PC-9 (cell line): ENCODE measurements around the gene SLC5A9. TPM values are rescaled to one million over a fixed set of nuclear protein-coding genes. Genes with fewer than 3 reads are reported as not detected.

Experiments used
- BruUV-seq: library from RNA; stranded (reverse); fragments of 400-500 nt; replicated peaks from 2 replicates; lab custom pipeline; 2021; lab: Mats Ljungman, UMichigan
- CTCF ChIA-PET: fragments of 300-600 bp; sonication (Branson Sonifier 250); formaldehyde crosslinking; loops from one replicate; lab custom pipeline; 2022; ENCODE audit warnings: antibody characterized with exemption; lab: Charles Lee
- POLR2A ChIA-PET: fragments of 300-600 bp; sonication (Branson Sonifier 250); formaldehyde crosslinking; loops from one replicate; lab custom pipeline; 2022; ENCODE audit warnings: antibody characterized with exemption; ENCODE audit not compliant: unreplicated experiment; lab: Charles Lee
- DNase-seq, 2 experiments: peaks; one replicate each; pipeline versions ENCODE4 v3.0.0 to v3.0.0-alpha.2; 2015 to 2022; ENCODE audit warnings: mixed read lengths in 1 of 2
- H2AFZ ChIP-seq: fragments of 200-600 bp; sonication (generic); 2 replicates; pipeline ENCODE4 v1.8.1; 2017; ENCODE audit warnings: antibody characterized with exemption
- H3F3A ChIP-seq: fragments of 200-600 bp; sonication (generic); 2 replicates; pipeline ENCODE4 v1.8.1; 2017; ENCODE audit warnings: antibody characterized with exemption, mild to moderate bottlenecking, low read depth; ENCODE audit not compliant: insufficient read depth
- H3K27ac ChIP-seq: fragments of 200-600 bp; sonication (generic); 2 replicates; pipeline ENCODE4 v1.6.1; 2016; ENCODE audit warnings: mixed run types
- H3K27me3 ChIP-seq: fragments of 200-600 bp; sonication (generic); 2 replicates; pipeline ENCODE4 v1.6.1; 2016; ENCODE audit warnings: low read depth, mixed run types; ENCODE audit not compliant: insufficient read depth
- H3K36me3 ChIP-seq: fragments of 200-600 bp; sonication (generic); 2 replicates; pipeline ENCODE4 v1.6.1; 2016; ENCODE audit warnings: low read depth, mixed run types
- H3K4me1 ChIP-seq: fragments of 200-600 bp; sonication (generic); replicated peaks from 2 replicates; pipeline ENCODE4 v1.6.1; 2016; ENCODE audit warnings: mixed run types; ENCODE audit not compliant: insufficient read depth
- H3K4me2 ChIP-seq: fragments of 200-600 bp; sonication (generic); 2 replicates; pipeline ENCODE4 v1.6.1; 2017; ENCODE audit warnings: mixed run types
- H3K4me3 ChIP-seq: fragments of 200-600 bp; sonication (generic); 2 replicates; pipeline ENCODE4 v1.6.1; 2016; ENCODE audit warnings: mixed run types
- H3K79me2 ChIP-seq: fragments of 200-600 bp; sonication (generic); 2 replicates; pipeline ENCODE4 v1.6.1; 2017; ENCODE audit warnings: low read depth, mixed run types
- H3K9me2 ChIP-seq: fragments of 200-600 bp; sonication (generic); 2 replicates; pipeline ENCODE4 v1.8.1; 2017; ENCODE audit warnings: mild to moderate bottlenecking; ENCODE audit not compliant: insufficient read depth
- H3K9me3 ChIP-seq: fragments of 200-600 bp; sonication (generic); 2 replicates; pipeline ENCODE4 v1.8.1; 2016; ENCODE audit warnings: low read depth; ENCODE audit not compliant: insufficient read depth
- H4K20me1 ChIP-seq: fragments of 200-600 bp; sonication (generic); 2 replicates; pipeline ENCODE4 v1.8.1; 2017; ENCODE audit not compliant: insufficient read depth
- CTCF ChIP-seq: fragments of 200-600 bp; sonication (generic); conservative IDR thresholded peaks from 2 replicates; pipeline ENCODE4 v1.6.1; 2017; ENCODE audit warnings: mixed run types, antibody characterized with exemption, mild to moderate bottlenecking, moderate library complexity
- EZH2 ChIP-seq: fragments of 200-600 bp; sonication (generic); IDR thresholded peaks from 2 replicates; pipeline ENCODE4 v1.8.0; 2017; ENCODE audit warnings: antibody characterized with exemption, low read depth
- intact Hi-C: fragments of 100-400 bp; cut with micrococcal nuclease; formaldehyde crosslinking; loops from one replicate; pipeline ENCODE4 v1.10.0; 2022; ENCODE audit not compliant: unreplicated experiment
- total RNA-seq: library from RNA; stranded (reverse); gene quantifications from 2 replicates; pipeline ENCODE4 v1.2.3, GENCODE V29; 2021

Gene SLC5A9
- total RNA-seq, 1 experiment from 2014 or later = not detected

- BruUV-seq = no TSS peak
- no peak for DNase-seq
- H3K79me2 ChIP-seq = no peaks in the 10 kb centered on the region
- H3K9me2 ChIP-seq = no peaks in the 10 kb centered on the region
- TF ChIP-seq EZH2 = no peak
- no peak for TF ChIP-seq CTCF
- no peaks in the 10 kb centered on the region; the same call in 1 of the 2 replicates for H3K27me3 ChIP-seq
- no peaks in the 10 kb centered on the region for H3F3A ChIP-seq
- H2AFZ ChIP-seq = no peak overlapping the region
- no peak overlapping the region for H3K4me2 ChIP-seq
- no peaks in the 10 kb centered on the region for H3K4me1 ChIP-seq
- no peak overlapping the region for H3K27ac ChIP-seq
- ChIA-PET POLR2A (no interaction called here), CTCF (no interaction called here)
- no peaks in the 10 kb centered on the region for H4K20me1 ChIP-seq
- intact Hi-C loops = no loop called here
- H3K4me3 ChIP-seq = no peak overlapping the region
- no peaks in the 10 kb centered on the region for H3K36me3 ChIP-seq
- H3K9me3 ChIP-seq = no peaks in the 10 kb centered on the region
These were observed 72.1 kb downstream of the SLC5A9 start for GRCh38 chr1:48294656-48295055.

Other genes with a start within 250 kb of the SLC5A9 start
- not detected in 2 replicates for gene TRABD2B, start 225.3 kb upstream of the SLC5A9 start, total RNA-seq
- not detected in 2 replicates for gene SPATA6, start 249.5 kb downstream of the SLC5A9 start, total RNA-seq